WTC11 (cell line): ENCODE data around the gene C3orf70. TPM values are rescaled to one million over a fixed set of nuclear protein-coding genes. Genes with fewer than 3 reads are reported as not detected.

Experiments
- ATAC-seq: fragments of 200-7000 bp; cut with Tn5 transposase; 2 replicates; pipeline ENCODE4 v1.10.0; 2021; ENCODE audit warnings: mild to moderate bottlenecking, moderate library complexity
- CTCF ChIA-PET: fragments of 300-600 bp; sonication (Branson Sonifier 250); formaldehyde crosslinking; loops from one replicate; lab custom pipeline; 2021; ENCODE audit warnings: antibody characterized with exemption; lab: Charles Lee
- POLR2A ChIA-PET: fragments of 350-600 bp; sonication (Branson Sonifier 250); formaldehyde crosslinking; loops from one replicate; lab custom pipeline; 2021; ENCODE audit warnings: antibody characterized with exemption; lab: Charles Lee
- DNase-seq: peaks from one replicate; pipeline ENCODE4 v3.0.0; 2021; ENCODE audit warnings: low spot score
- H3K27ac Mint-ChIP-seq: 2 replicates; pipeline ENCODE4 v1.8.0; 2021; ENCODE audit warnings: mixed read lengths
- H3K27me3 Mint-ChIP-seq: 2 replicates; pipeline ENCODE4 v1.8.0; 2021; ENCODE audit warnings: low read depth, mild to moderate bottlenecking, moderate library complexity, mixed read lengths
- H3K36me3 Mint-ChIP-seq: 2 replicates; pipeline ENCODE4 v1.8.0; 2021; ENCODE audit warnings: mixed read lengths
- H3K4me1 Mint-ChIP-seq: 2 replicates; pipeline ENCODE4 v1.8.0; 2022; ENCODE audit warnings: mixed read lengths
- H3K4me3 Mint-ChIP-seq: 2 replicates; pipeline ENCODE4 v1.8.0; 2021; ENCODE audit warnings: mild to moderate bottlenecking, moderate library complexity, mixed read lengths
- H3K9me3 Mint-ChIP-seq: 2 replicates; pipeline ENCODE4 v1.8.0; 2021; ENCODE audit warnings: mixed read lengths
- CDX4 ChIP-seq: fragments of 250-450 bp; sonication (Bioruptor Pico); IDR thresholded peaks from 2 replicates; pipeline ENCODE4 v1.9.0; 2021; ENCODE audit warnings: moderate library complexity, mild to moderate bottlenecking, inconsistent platforms, borderline replicate concordance
- CTCF ChIP-seq: fragments of 200-600 bp; IDR thresholded peaks from 2 replicates; pipeline ENCODE4 v1.8.0; 2022; ENCODE audit warnings: antibody characterized with exemption
- EMX1 ChIP-seq: fragments of 250-450 bp; sonication (Bioruptor Pico); IDR thresholded peaks from 2 replicates; pipeline ENCODE4 v1.8.0; 2021; ENCODE audit warnings: mild to moderate bottlenecking
- ETV6 ChIP-seq: sonication (generic); formaldehyde crosslinking; IDR thresholded peaks from 2 replicates; pipeline ENCODE4 v1.8.1; 2022; ENCODE audit warnings: mild to moderate bottlenecking, missing genetic modification reagents
- FOXJ3 ChIP-seq: sonication (generic); formaldehyde crosslinking; IDR thresholded peaks from 2 replicates; pipeline ENCODE4 v1.9.0; 2021; ENCODE audit warnings: missing genetic modification reagents, mild to moderate bottlenecking, borderline replicate concordance
- GTF2I ChIP-seq: fragments of 250-450 bp; sonication (Bioruptor Pico); conservative IDR thresholded peaks from 2 replicates; pipeline ENCODE4 v1.4.0; 2021; ENCODE audit warnings: mild to moderate bottlenecking
- JUN ChIP-seq: sonication (generic); formaldehyde crosslinking; IDR thresholded peaks from 2 replicates; pipeline ENCODE4 v1.8.0; 2023; ENCODE audit warnings: mild to moderate bottlenecking, missing genetic modification reagents
- MAX ChIP-seq: sonication (generic); formaldehyde crosslinking; IDR thresholded peaks from 2 replicates; pipeline ENCODE4 v1.8.0; 2022; ENCODE audit warnings: mild to moderate bottlenecking, missing genetic modification reagents
- OVOL2 ChIP-seq: fragments of 250-450 bp; sonication (Bioruptor Pico); IDR thresholded peaks from 2 replicates; pipeline ENCODE4 v1.9.0; 2021; ENCODE audit warnings: mild to moderate bottlenecking, borderline replicate concordance
- PRRX2 ChIP-seq: fragments of 250-450 bp; sonication (Bioruptor Pico); IDR thresholded peaks from 2 replicates; pipeline ENCODE4 v1.8.0; 2021; ENCODE audit warnings: mild to moderate bottlenecking
- RELA ChIP-seq: sonication (generic); formaldehyde crosslinking; IDR thresholded peaks from 2 replicates; pipeline ENCODE4 v1.8.1; 2022; ENCODE audit warnings: missing genetic modification reagents, mild to moderate bottlenecking, borderline replicate concordance
- SP1 ChIP-seq: sonication (generic); formaldehyde crosslinking; conservative IDR thresholded peaks from 2 replicates; pipeline ENCODE4 v1.8.1; 2022; ENCODE audit warnings: missing genetic modification reagents
- TEAD1 ChIP-seq: sonication (generic); formaldehyde crosslinking; IDR thresholded peaks from 2 replicates; pipeline ENCODE4 v1.8.0; 2022; ENCODE audit warnings: mild to moderate bottlenecking, missing genetic modification reagents
- TP53 ChIP-seq: sonication (generic); formaldehyde crosslinking; IDR thresholded peaks from 2 replicates; pipeline ENCODE4 v1.8.1; 2023; ENCODE audit warnings: mild to moderate bottlenecking, missing genetic modification reagents
- USF1 ChIP-seq: sonication (generic); formaldehyde crosslinking; IDR thresholded peaks from 2 replicates; pipeline ENCODE4 v1.8.0; 2022; ENCODE audit warnings: mild to moderate bottlenecking, missing genetic modification reagents
- USF2 ChIP-seq: sonication (generic); formaldehyde crosslinking; IDR thresholded peaks from 2 replicates; pipeline ENCODE4 v1.8.1; 2023; ENCODE audit warnings: mild to moderate bottlenecking, missing genetic modification reagents, moderate library complexity
- ZMAT4 ChIP-seq: fragments of 250-450 bp; sonication (Bioruptor Pico); IDR thresholded peaks from 2 replicates; pipeline ENCODE4 v1.9.0; 2021; ENCODE audit warnings: mild to moderate bottlenecking
- ZNF138 ChIP-seq: sonication (generic); formaldehyde crosslinking; conservative IDR thresholded peaks from 2 replicates; pipeline ENCODE4 v1.8.1; 2022; ENCODE audit warnings: mild to moderate bottlenecking, moderate library complexity, missing genetic modification reagents
- ZNF232 ChIP-seq: sonication (generic); formaldehyde crosslinking; IDR thresholded peaks from 2 replicates; pipeline ENCODE4 v1.8.0; 2022; ENCODE audit warnings: mild to moderate bottlenecking, missing genetic modification reagents
- ZNF263 ChIP-seq: sonication (generic); formaldehyde crosslinking; IDR thresholded peaks from 2 replicates; pipeline ENCODE4 v1.8.1; 2022; ENCODE audit warnings: low read depth, mild to moderate bottlenecking, moderate library complexity, missing genetic modification reagents
- ZNF671 ChIP-seq: fragments of 250-450 bp; sonication (Bioruptor Pico); IDR thresholded peaks from 2 replicates; pipeline ENCODE4 v1.8.0; 2021; ENCODE audit warnings: mild to moderate bottlenecking
- total RNA-seq: library from RNA; stranded (reverse); gene quantifications from 3 replicates; pipeline ENCODE4 v1.2.3, GENCODE V29; 2021
- TF ChIP-seq, protein P1 (sequence below): sonication (generic); formaldehyde crosslinking; IDR thresholded peaks from 2 replicates; pipeline ENCODE4 v1.8.0; 2023; ENCODE audit warnings: missing genetic modification reagents
- TF ChIP-seq, protein P2 (sequence below): sonication (generic); formaldehyde crosslinking; IDR thresholded peaks from 2 replicates; pipeline ENCODE4 v1.8.1; 2023; ENCODE audit warnings: mild to moderate bottlenecking, missing genetic modification reagents, borderline replicate concordance
- TF ChIP-seq, protein P3 (sequence below): sonication (generic); formaldehyde crosslinking; IDR thresholded peaks from 2 replicates; pipeline ENCODE4 v1.8.0; 2022; ENCODE audit warnings: mild to moderate bottlenecking, missing genetic modification reagents

C3orf70 gene
- total RNA-seq, 1 experiment from 2014 or later, result 0.70 TPM

DNA sequence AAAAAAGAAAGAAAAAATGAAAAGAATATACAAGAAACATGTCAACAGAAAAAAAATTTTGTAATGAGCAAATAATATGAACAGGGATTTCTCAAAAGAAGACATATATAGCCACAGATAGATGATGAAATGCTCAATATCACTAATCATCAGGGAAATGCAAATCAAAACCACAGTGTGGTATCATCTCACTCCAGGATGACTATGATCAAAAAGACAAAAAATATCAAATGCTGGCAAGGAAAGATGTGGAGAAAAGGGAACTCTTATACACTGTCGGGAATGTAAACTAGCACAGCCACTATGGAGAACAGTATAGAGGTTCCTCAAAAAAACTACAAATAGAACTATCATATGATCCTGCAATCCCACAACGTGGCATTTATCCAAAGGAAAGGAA lies 94.1 kb downstream of the C3orf70 start (continued):
- TF ChIP-seq, protein P1, sequence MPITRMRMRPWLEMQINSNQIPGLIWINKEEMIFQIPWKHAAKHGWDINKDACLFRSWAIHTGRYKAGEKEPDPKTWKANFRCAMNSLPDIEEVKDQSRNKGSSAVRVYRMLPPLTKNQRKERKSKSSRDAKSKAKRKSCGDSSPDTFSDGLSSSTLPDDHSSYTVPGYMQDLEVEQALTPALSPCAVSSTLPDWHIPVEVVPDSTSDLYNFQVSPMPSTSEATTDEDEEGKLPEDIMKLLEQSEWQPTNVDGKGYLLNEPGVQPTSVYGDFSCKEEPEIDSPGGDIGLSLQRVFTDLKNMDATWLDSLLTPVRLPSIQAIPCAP, result no peak
- TF ChIP-seq ZNF263 (CRISPR knock-in tag), result no peak
- TF ChIP-seq TP53 (CRISPR knock-in tag), result no peak
- TF ChIP-seq ZNF671 (CRISPR knock-in tag), result no peak
- no peak for TF ChIP-seq USF1 (CRISPR knock-in tag)
- no peak for TF ChIP-seq FOXJ3 (CRISPR knock-in tag)
- no peak for TF ChIP-seq RELA
- no peak for TF ChIP-seq SP1 (CRISPR knock-in tag)
- TF ChIP-seq EMX1 (CRISPR knock-in tag), result no peak
- TF ChIP-seq, protein P2, sequence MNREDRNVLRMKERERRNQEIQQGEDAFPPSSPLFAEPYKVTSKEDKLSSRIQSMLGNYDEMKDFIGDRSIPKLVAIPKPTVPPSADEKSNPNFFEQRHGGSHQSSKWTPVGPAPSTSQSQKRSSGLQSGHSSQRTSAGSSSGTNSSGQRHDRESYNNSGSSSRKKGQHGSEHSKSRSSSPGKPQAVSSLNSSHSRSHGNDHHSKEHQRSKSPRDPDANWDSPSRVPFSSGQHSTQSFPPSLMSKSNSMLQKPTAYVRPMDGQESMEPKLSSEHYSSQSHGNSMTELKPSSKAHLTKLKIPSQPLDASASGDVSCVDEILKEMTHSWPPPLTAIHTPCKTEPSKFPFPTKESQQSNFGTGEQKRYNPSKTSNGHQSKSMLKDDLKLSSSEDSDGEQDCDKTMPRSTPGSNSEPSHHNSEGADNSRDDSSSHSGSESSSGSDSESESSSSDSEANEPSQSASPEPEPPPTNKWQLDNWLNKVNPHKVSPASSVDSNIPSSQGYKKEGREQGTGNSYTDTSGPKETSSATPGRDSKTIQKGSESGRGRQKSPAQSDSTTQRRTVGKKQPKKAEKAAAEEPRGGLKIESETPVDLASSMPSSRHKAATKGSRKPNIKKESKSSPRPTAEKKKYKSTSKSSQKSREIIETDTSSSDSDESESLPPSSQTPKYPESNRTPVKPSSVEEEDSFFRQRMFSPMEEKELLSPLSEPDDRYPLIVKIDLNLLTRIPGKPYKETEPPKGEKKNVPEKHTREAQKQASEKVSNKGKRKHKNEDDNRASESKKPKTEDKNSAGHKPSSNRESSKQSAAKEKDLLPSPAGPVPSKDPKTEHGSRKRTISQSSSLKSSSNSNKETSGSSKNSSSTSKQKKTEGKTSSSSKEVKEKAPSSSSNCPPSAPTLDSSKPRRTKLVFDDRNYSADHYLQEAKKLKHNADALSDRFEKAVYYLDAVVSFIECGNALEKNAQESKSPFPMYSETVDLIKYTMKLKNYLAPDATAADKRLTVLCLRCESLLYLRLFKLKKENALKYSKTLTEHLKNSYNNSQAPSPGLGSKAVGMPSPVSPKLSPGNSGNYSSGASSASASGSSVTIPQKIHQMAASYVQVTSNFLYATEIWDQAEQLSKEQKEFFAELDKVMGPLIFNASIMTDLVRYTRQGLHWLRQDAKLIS (CRISPR knock-in tag), result no peak
- TF ChIP-seq CTCF, result no peak
- TF ChIP-seq ZMAT4, result no peak

DNA sequence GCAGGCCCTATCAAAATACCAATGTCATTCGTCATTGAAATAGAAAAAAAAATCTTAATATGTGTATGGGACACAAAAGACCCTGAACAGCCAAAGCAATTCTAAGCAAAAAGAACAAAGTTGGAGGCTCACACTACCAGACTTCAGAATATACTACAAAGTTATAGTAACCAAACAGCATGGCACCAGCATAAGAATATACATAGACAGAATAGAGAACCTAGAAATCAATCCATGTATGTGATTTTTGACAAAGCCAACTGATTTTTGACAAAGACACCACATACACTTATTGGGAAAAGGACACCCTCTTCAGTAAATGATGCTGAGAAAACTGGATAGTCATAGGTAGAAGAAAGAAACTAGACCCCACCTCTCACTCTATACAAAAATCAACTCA lies 95.0 kb downstream of the C3orf70 start:
- Mint-ChIP-seq H3K9me3 (peaks cover 63% of the 10 kb centered on the region), H3K27me3 (no peaks in the 10 kb centered on the region; the same call in 1 of the 2 replicates), H3K36me3 (peaks cover 55% of the 10 kb centered on the region), H3K27ac (no peak overlapping the region), H3K4me3 (no peak overlapping the region), H3K4me1 (no peaks in the 10 kb centered on the region)
- DNase-seq (no peak), ATAC-seq (no peak)
- ChIA-PET POLR2A (no interaction called here), CTCF (no interaction called here)
- no peak for TF ChIP-seq TEAD1 (CRISPR knock-in tag)
- TF ChIP-seq, protein P3, sequence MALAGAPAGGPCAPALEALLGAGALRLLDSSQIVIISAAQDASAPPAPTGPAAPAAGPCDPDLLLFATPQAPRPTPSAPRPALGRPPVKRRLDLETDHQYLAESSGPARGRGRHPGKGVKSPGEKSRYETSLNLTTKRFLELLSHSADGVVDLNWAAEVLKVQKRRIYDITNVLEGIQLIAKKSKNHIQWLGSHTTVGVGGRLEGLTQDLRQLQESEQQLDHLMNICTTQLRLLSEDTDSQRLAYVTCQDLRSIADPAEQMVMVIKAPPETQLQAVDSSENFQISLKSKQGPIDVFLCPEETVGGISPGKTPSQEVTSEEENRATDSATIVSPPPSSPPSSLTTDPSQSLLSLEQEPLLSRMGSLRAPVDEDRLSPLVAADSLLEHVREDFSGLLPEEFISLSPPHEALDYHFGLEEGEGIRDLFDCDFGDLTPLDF (CRISPR knock-in tag), result no peak

- peaks cover 63% of the 10 kb centered on the region for H3K36me3 Mint-ChIP-seq
- POLR2A ChIA-PET, result no interaction called here
- H3K9me3 Mint-ChIP-seq, result peaks cover 59% of the 10 kb centered on the region
- no peaks in the 10 kb centered on the region; the same call in 1 of the 2 replicates for H3K27me3 Mint-ChIP-seq
- no peak overlapping the region for H3K27ac Mint-ChIP-seq
- CTCF ChIA-PET, result no interaction called here
- ATAC-seq (no peak), DNase-seq (no peak)
- no peaks in the 10 kb centered on the region for H3K4me1 Mint-ChIP-seq
- no peak overlapping the region for H3K4me3 Mint-ChIP-seq
- TF ChIP-seq ETV6 (CRISPR knock-in tag), result no peak
- TF ChIP-seq ZNF138 (CRISPR knock-in tag), result no peak
- TF ChIP-seq PRRX2 (CRISPR knock-in tag), result no peak
- TF ChIP-seq MAX, result no peak
- no peak for TF ChIP-seq USF2 (CRISPR knock-in tag)
- TF ChIP-seq, protein P1, result no peak
- TF ChIP-seq GTF2I (CRISPR knock-in tag), result no peak
- no peak for TF ChIP-seq ZNF232 (CRISPR knock-in tag)
- no peak for TF ChIP-seq OVOL2
- TF ChIP-seq JUN, result no peak
- no peak for TF ChIP-seq CDX4
These were observed 96.0 kb downstream of the C3orf70 start for GRCh38 chr3:185056908-185057307.
